Stimulated activated CD8-positive, alpha-beta memory T cell treated with anti-CD3 and anti-CD28 coated beads, Interleukin-12 subunit alpha, Interleukin-12 subunit beta, amount 100 ng/mL, for 24 hours (primary cell): Measurements from ENCODE around the gene IQCK.
"Not testable (repeated sequence)": the region's sequence is repeated elsewhere in the genome, so short reads cannot be mapped to it uniquely, and the experiment has no call there.

Experiments used
- DNase-seq: peaks from one replicate; pipeline ENCODE4 v3.0.0-alpha.2; 2020; ENCODE audit errors: extremely low read depth

The IQCK gene

GRCh38 chr16:19757762-19758595 lies 39.9 kb downstream of the IQCK start:
- no peak for DNase-seq

GRCh38 chr16:19760356-19761060 lies 42.4 kb downstream of the IQCK start:
- no peak for DNase-seq

GRCh38 chr16:19765860-19766553 lies 47.9 kb downstream of the IQCK start:
- DNase-seq, result no peak

- no peak for DNase-seq
Observed at GRCh38 chr16:19766554-19766884, 48.4 kb downstream of the IQCK start.

GRCh38 chr16:19766988-19767387 lies 48.9 kb downstream of the IQCK start:
- no peak for DNase-seq

GRCh38 chr16:19767497-19767896 lies 49.4 kb downstream of the IQCK start:
- no peak for DNase-seq

- DNase-seq, result no peak
Observed at GRCh38 chr16:19769239-19769638, 51.2 kb downstream of the IQCK start.

- no peak for DNase-seq
Observed at GRCh38 chr16:19771040-19771439, 53.0 kb downstream of the IQCK start.

GRCh38 chr16:19771796-19772195 lies 53.7 kb downstream of the IQCK start:
- DNase-seq, result no peak

- no peak for DNase-seq
Observed at GRCh38 chr16:19774024-19774423, 56.0 kb downstream of the IQCK start.

- DNase-seq, result no peak
Observed at GRCh38 chr16:19776147-19776546, 58.1 kb downstream of the IQCK start.

- no peak for DNase-seq
Observed at GRCh38 chr16:19776565-19776964, 58.5 kb downstream of the IQCK start.

- DNase-seq, result no peak
Observed at GRCh38 chr16:19780321-19780720, 62.2 kb downstream of the IQCK start.

- DNase-seq, result no peak
Observed at GRCh38 chr16:19781226-19781625, 63.2 kb downstream of the IQCK start.

GRCh38 chr16:19783363-19784182 lies 65.5 kb downstream of the IQCK start:
- DNase-seq, result no peak

GRCh38 chr16:19784183-19784736 lies 66.2 kb downstream of the IQCK start:
- DNase-seq, result no peak

GRCh38 chr16:19785081-19785480 lies 67.0 kb downstream of the IQCK start:
- no peak for DNase-seq

- DNase-seq, result no peak
Observed at GRCh38 chr16:19785512-19786130, 67.5 kb downstream of the IQCK start.

GRCh38 chr16:19801369-19801768 lies 83.3 kb downstream of the IQCK start:
- DNase-seq, result not testable (repeated sequence)

- DNase-seq, result not testable (repeated sequence)
Observed at GRCh38 chr16:19801824-19802223, 83.8 kb downstream of the IQCK start.

- no peak for DNase-seq
Observed at GRCh38 chr16:19802612-19803011, 84.5 kb downstream of the IQCK start.
